HEK293 (cell line): ENCODE results near the gene SPECC1.
A peak's percentile ranks its signal among the peaks of the same experiment; 100 is the strongest.

Experiments
- EGR2 ChIP-seq: fragments of 450-650 bp; formaldehyde crosslinking; IDR thresholded peaks from 2 replicates; pipeline ENCODE4 v1.5.1; 2016; ENCODE audit warnings: low read depth, missing biosample characterization, missing genetic modification characterization
- KLF9 ChIP-seq: fragments of 450-650 bp; formaldehyde crosslinking; IDR thresholded peaks from 2 replicates; pipeline ENCODE4 v1.5.1; 2016; ENCODE audit warnings: missing biosample characterization, missing genetic modification characterization, low read depth
- OSR2 ChIP-seq: fragments of 450-650 bp; formaldehyde crosslinking; IDR thresholded peaks from 2 replicates; pipeline ENCODE4 v1.5.1; 2016; ENCODE audit warnings: missing biosample characterization, missing genetic modification characterization
- PBX3 ChIP-seq: sonication (generic); formaldehyde crosslinking; IDR thresholded peaks from 2 replicates; pipeline ENCODE4 v1.8.1; 2022; ENCODE audit warnings: mild to moderate bottlenecking, moderate library complexity, missing genetic modification reagents
- ZBTB10 ChIP-seq: fragments of 450-650 bp; formaldehyde crosslinking; IDR thresholded peaks from 2 replicates; pipeline ENCODE4 v1.5.1; 2016; ENCODE audit warnings: missing biosample characterization, missing genetic modification characterization
- ZBTB26 ChIP-seq: fragments of 450-650 bp; formaldehyde crosslinking; optimal IDR thresholded peaks from 2 replicates; pipeline ENCODE3; 2016; ENCODE audit warnings: missing biosample characterization, mild to moderate bottlenecking, missing genetic modification characterization
- ZFHX2 ChIP-seq: fragments of 450-650 bp; formaldehyde crosslinking; conservative IDR thresholded peaks from 2 replicates; pipeline ENCODE4 v1.5.1; 2016; ENCODE audit warnings: missing biosample characterization, missing genetic modification characterization
- ZFP69B ChIP-seq: fragments of 450-650 bp; formaldehyde crosslinking; IDR thresholded peaks from 2 replicates; pipeline ENCODE4 v1.5.1; 2016; ENCODE audit warnings: missing biosample characterization, missing genetic modification characterization
- ZNF10 ChIP-seq: fragments of 450-650 bp; formaldehyde crosslinking; IDR thresholded peaks from 2 replicates; pipeline ENCODE4 v1.5.1; 2017; ENCODE audit warnings: missing biosample characterization, missing genetic modification characterization
- ZNF121 ChIP-seq: fragments of 450-650 bp; formaldehyde crosslinking; IDR thresholded peaks from 2 replicates; pipeline ENCODE4 v1.5.1; 2016; ENCODE audit warnings: missing biosample characterization, missing genetic modification characterization
- ZNF146 ChIP-seq: fragments of 450-650 bp; formaldehyde crosslinking; IDR thresholded peaks from 2 replicates; pipeline ENCODE4 v1.5.1; 2016; ENCODE audit warnings: missing biosample characterization, missing genetic modification characterization
- ZNF221 ChIP-seq: fragments of 450-650 bp; formaldehyde crosslinking; IDR thresholded peaks from 2 replicates; pipeline ENCODE4 v1.5.1; 2017; ENCODE audit warnings: missing biosample characterization, missing genetic modification characterization, borderline replicate concordance
- ZNF239 ChIP-seq: fragments of 450-650 bp; formaldehyde crosslinking; IDR thresholded peaks from 2 replicates; pipeline ENCODE4 v1.5.1; 2016; ENCODE audit warnings: missing biosample characterization, missing genetic modification characterization
- ZNF274 ChIP-seq, 2 experiments: fragments of 200-500 bp in 1 of 2; fragments of 450-650 bp in 1 of 2; sonication (Bioruptor generic) in 1 of 2; formaldehyde crosslinking in 1 of 2; IDR thresholded peaks; 2 replicates each; pipeline versions ENCODE4 v1.5.1 to v1.6.1; 2014 to 2016; ENCODE audit warnings: borderline replicate concordance in 1 of 2, inconsistent platforms in 1 of 2, low read length in 1 of 2, missing biosample characterization in 1 of 2, missing genetic modification characterization in 1 of 2
- ZNF280C ChIP-seq: fragments of 450-650 bp; formaldehyde crosslinking; IDR thresholded peaks from 2 replicates; pipeline ENCODE4 v1.5.1; 2016; ENCODE audit warnings: missing biosample characterization, missing genetic modification characterization
- ZNF292 ChIP-seq: fragments of 450-650 bp; formaldehyde crosslinking; IDR thresholded peaks from 2 replicates; pipeline ENCODE4 v1.5.1; 2016; ENCODE audit warnings: low read depth, missing biosample characterization, missing genetic modification characterization, borderline replicate concordance
- ZNF416 ChIP-seq: fragments of 450-650 bp; formaldehyde crosslinking; IDR thresholded peaks from 2 replicates; pipeline ENCODE4 v1.5.1; 2016; ENCODE audit warnings: missing biosample characterization, missing genetic modification characterization
- ZNF433 ChIP-seq: fragments of 450-650 bp; formaldehyde crosslinking; IDR thresholded peaks from 2 replicates; pipeline ENCODE4 v1.5.1; 2016; ENCODE audit warnings: missing biosample characterization, missing genetic modification characterization, low read depth
- ZNF473 ChIP-seq: fragments of 450-650 bp; formaldehyde crosslinking; IDR thresholded peaks from 2 replicates; pipeline ENCODE4 v1.5.1; 2017; ENCODE audit warnings: missing biosample characterization, missing genetic modification characterization
- ZNF549 ChIP-seq: fragments of 450-650 bp; IDR thresholded peaks from 2 replicates; pipeline ENCODE4 v1.5.1; 2018; ENCODE audit warnings: missing biosample characterization, missing genetic modification characterization, mild to moderate bottlenecking, inconsistent platforms, moderate library complexity
- ZNF555 ChIP-seq: fragments of 450-650 bp; formaldehyde crosslinking; conservative IDR thresholded peaks from 2 replicates; pipeline ENCODE4 v1.5.1; 2017; ENCODE audit warnings: missing biosample characterization, mild to moderate bottlenecking, missing genetic modification characterization, inconsistent platforms
- ZNF580 ChIP-seq: fragments of 450-650 bp; formaldehyde crosslinking; IDR thresholded peaks from 2 replicates; pipeline ENCODE4 v1.5.1; 2016; ENCODE audit warnings: missing biosample characterization, missing genetic modification characterization
- ZNF585B ChIP-seq: fragments of 450-650 bp; formaldehyde crosslinking; IDR thresholded peaks from 2 replicates; pipeline ENCODE4 v1.5.1; 2016; ENCODE audit warnings: missing biosample characterization, missing genetic modification characterization
- ZNF610 ChIP-seq: fragments of 450-650 bp; formaldehyde crosslinking; IDR thresholded peaks from 2 replicates; pipeline ENCODE4 v1.5.1; 2016; ENCODE audit warnings: missing biosample characterization, missing genetic modification characterization, borderline replicate concordance
- ZNF621 ChIP-seq: fragments of 450-650 bp; formaldehyde crosslinking; IDR thresholded peaks from 2 replicates; pipeline ENCODE4 v1.5.1; 2017; ENCODE audit warnings: missing biosample characterization, missing genetic modification characterization
- ZNF701 ChIP-seq: fragments of 450-650 bp; formaldehyde crosslinking; IDR thresholded peaks from 2 replicates; pipeline ENCODE4 v1.5.1; 2016; ENCODE audit warnings: missing biosample characterization, missing genetic modification characterization
- ZNF747 ChIP-seq: fragments of 450-650 bp; formaldehyde crosslinking; IDR thresholded peaks from 2 replicates; pipeline ENCODE4 v1.5.1; 2016; ENCODE audit warnings: missing biosample characterization, missing genetic modification characterization
- ZSCAN4 ChIP-seq: fragments of 450-650 bp; formaldehyde crosslinking; IDR thresholded peaks from 2 replicates; pipeline ENCODE4 v1.5.1; 2017; ENCODE audit warnings: missing biosample characterization, missing genetic modification characterization
- ZXDB ChIP-seq: fragments of 450-650 bp; formaldehyde crosslinking; IDR thresholded peaks from 2 replicates; pipeline ENCODE4 v1.5.1; 2016; ENCODE audit warnings: missing biosample characterization, missing genetic modification characterization

The SPECC1 gene

GRCh38 chr17:19992803-19993713 lies 16.1 kb upstream of the SPECC1 start (continued):
- TF ChIP-seq ZNF555 (no peak), ZBTB10 (tag by site-specific recombination) (no peak), PBX3 (CRISPR knock-in tag) (no peak), EGR2 (tag by site-specific recombination) (no peak), ZSCAN4 (tag by site-specific recombination) (no peak), ZNF580 (peak; percentile 42), ZNF10 (tag by site-specific recombination) (0 out of 2 replicates have a peak, but pooled peaks have one; percentile 39), ZNF549 (no peak), ZNF585B (tag by site-specific recombination) (no peak), ZNF610 (tag by site-specific recombination) (peak; percentile 34; the same call in 1 of the 2 replicates), ZNF416 (tag by site-specific recombination) (no peak), ZBTB26 (tag by site-specific recombination) (peak; percentile 84), ZNF146 (no peak), ZNF433 (tag by site-specific recombination) (no peak), ZNF239 (no peak), ZNF221 (tag by site-specific recombination) (no peak), ZNF121 (tag by site-specific recombination) (peak; percentile 95), ZNF701 (tag by site-specific recombination) (no peak), ZNF473 (tag by site-specific recombination) (no peak), ZNF280C (tag by site-specific recombination) (no peak), ZFHX2 (no peak), ZFP69B (tag by site-specific recombination) (0 out of 2 replicates have a peak, but pooled peaks have one; percentile 35), ZNF747 (tag by site-specific recombination) (no peak), OSR2 (tag by site-specific recombination) (peak; percentile 98), ZNF274 (IDR thresholded peaks at IDR 0.05; ENCODE audit: low read length) (no peak), ZNF274 (tag by site-specific recombination; IDR thresholded peaks at IDR 0.05; ENCODE audit: borderline replicate concordance) (no peak), ZNF621 (tag by site-specific recombination) (no peak), KLF9 (tag by site-specific recombination) (no peak), ZNF292 (tag by site-specific recombination) (no peak), ZXDB (tag by site-specific recombination) (no peak)
